ENCODE results near the gene ARHGAP26.

ARHGAP26 gene

DNA sequence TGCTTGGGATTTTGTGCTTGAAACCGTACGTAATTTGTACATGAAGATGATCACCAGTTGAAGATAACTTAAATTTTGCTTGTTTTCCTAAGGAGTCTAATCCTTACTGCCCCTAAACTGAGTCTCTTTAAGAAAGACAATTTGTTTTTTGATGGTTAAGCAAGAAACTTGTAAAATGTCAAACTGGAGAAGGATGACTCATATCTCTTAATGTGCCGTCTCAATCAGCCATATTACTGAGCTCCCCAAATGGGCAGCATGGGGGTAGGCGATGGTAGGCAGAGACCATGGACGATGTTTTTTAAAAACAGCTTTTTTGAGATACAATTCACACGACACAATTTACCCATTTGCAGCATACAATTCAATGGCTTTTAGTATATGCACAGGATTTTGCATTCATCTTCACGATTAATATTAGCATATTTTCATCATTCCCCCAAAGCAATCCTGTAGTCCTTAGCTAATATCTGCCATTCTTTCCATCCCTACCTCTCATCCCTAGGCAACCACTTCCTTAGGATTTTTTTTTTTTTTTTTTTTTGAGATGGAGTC, 14.3 kb downstream of the ARHGAP26 start:
- DNase-seq, result no peak

DNA sequence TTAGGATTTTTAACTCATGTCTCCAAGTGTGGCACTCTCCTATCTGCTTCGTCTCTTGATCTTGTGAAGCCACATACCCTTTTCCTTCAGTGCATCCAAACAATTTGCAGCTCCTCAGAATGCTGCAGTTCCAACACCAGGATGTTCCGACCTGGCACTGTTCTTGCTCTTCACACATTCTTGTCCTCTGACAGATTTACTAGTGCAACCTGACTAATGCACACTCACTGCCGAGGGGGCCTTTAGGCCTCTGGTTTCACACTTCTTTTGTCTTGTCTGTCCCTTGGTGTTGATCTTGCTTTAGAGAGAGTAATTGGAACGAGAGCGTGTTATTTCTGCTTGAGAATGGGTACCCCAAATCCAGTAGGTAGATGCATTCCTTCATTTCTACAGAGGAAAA, 15.0 kb downstream of the ARHGAP26 start:
- no peak for DNase-seq

DNA sequence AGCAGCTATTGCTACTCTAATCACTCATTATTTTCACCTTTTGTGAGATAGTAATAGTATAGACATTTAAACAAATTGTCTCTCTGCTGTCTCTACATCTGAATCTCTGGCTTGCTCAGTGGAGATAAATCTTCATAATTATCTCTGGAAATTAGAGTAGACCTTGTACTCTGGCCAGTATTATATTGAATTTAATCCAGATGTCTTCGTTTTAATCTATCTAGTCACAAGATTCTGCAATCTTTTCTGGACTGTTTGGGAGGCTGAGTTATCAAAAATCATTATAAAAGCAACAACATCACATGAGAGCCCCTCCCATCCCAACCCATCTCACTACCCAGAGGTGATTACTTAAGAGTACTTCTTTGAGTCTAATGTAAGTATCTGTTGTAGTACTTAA, 19.0 kb downstream of the ARHGAP26 start:
- DNase-seq, result no peak

DNA sequence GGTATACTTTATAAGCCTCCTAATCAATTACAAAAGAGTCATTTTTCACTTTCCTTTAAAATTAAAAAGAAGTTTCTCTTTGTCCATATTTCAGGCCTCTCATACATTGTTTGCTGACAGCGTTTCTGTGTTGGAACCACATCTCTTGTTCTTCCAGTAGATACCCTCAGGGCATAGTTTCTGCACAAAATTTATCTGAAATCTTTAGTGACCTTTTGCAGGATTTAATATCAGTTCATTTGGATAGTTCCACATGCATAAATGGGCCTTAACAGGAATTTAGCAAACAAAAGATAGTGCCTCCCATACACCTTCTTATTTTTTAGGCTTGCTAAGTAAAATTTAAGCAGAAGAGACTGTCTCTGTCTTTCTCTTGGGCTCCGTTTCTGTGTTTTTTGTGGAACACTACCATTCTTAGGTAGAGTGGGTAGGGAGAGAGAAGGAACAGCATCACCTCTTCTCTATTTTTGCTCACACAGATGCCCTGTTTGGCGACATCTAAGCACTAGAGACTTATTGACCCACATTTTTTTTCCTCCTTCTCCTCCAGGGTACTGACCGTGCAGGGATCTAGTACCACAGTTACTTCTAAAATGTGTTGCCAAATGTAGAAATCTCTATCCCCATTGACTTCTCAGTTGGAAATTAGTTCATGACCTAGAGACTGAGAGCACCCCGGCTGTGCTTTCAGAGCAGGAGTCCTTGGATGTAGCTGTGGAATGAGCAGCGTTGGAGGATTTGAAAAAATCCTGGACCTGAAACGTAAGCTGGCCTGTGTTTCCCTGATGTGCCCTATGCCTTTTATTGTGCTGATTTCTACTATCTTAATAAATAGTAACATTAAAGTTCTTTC, 22.1 kb downstream of the ARHGAP26 start:
- DNase-seq, result no peak

DNA sequence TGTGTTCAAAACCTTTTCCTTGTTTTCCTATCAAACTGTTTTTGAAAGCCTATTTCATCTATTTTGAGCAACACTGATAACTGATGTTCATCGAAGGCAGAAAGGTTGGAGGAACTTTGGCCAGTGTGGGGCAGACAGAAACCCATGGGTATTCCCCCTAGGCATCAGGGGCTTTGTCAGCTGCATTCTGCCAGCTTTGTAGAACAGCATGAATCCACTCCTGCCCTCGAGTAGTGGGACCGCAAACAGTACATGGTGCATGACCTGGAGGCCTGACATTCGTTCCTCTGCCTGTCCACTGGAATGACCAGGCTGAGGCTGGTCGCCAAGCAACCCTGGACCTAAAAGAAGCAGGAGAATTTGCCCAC, 22.7 kb downstream of the ARHGAP26 start:
- no peak for DNase-seq

DNA sequence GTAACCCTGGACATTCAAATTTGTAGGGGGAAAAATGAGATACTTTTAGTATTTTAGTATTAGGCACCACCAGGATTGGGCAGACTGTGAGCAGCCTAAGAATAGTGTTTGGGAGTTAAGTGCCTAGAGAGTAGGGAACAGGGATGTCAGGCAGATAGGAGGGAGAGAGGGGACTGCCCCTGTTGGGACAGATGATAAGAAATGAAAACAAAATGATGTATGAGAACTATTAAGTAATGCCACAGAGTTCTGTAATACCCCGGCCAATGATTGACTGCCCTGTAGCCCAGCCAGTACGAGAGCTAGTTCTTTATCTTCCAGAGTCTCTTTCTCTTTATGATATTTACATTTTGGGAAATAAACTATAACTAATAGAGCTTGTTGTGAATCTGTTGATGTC, 24.4 kb downstream of the ARHGAP26 start:
- DNase-seq, result no peak

DNA sequence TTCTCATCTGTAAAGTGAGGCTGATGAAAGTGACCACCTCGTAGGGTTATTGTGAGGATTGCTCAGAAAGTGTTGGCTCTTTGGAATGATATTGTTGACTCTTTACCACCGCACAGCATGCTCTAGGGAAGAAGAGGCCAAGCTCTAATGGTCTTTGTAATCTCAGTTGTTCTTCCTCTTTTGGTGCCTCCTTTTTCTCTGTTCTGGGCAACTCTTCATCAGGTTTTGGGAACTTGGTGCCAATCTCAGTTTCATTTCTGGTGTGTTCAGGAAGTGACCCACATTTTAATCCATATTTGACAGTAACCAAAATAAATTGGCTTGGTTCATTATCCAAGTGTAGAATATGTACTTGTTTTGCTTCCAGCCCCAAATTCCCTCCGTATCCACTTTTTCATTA, 25.1 kb downstream of the ARHGAP26 start:
- DNase-seq, result peak; percentile 26

DNA sequence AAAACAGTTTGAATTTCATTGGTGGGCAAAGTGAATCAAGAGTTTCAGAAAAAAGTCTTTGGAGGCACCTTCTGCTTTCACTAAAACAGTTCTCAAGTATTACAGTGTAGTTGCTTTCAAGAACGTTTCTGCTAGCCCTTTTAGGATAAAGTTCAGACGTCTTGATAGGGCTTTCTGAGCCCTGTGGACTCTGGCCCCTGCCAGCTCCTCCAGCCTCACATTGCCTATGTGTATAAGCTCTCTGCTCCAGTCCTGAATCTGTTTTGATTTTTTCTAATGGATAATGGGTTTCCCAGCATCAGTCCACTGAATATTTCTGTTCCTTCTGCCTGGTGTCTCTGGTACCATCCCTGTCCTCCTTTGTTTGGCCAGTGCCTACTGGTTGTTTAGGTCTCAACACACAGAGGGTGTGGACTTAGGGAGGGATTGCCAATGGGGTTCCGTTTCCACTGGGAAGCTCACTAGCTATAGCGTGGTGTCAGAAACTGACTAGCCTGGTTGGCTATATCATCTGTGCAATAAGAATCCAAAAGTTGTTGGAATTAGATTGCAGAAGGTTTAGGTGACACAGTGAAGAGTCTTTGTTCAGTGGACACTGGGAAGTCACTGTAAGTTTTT, 26.4 kb downstream of the ARHGAP26 start:
- DNase-seq, result peak; percentile 26

DNA sequence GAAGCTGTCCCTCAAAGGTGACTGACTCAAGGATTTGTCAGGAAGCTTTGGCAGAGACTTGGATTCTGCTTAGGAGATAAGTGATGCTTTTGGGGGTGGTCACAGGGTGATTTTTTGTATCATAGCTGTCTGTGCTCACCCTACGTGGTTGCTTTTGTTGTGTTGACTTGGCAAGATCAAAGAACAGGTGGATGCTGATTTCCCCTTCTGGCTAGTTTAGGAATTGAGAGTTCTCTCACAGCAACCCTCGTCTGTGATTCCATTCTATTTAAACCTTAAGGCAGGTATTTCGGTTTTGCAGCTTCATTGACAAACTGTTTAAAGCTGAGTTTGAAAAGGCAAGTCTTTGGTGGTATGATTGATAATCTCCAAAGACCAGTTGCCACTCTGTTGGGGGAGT, 27.2 kb downstream of the ARHGAP26 start:
- no peak for DNase-seq

DNA sequence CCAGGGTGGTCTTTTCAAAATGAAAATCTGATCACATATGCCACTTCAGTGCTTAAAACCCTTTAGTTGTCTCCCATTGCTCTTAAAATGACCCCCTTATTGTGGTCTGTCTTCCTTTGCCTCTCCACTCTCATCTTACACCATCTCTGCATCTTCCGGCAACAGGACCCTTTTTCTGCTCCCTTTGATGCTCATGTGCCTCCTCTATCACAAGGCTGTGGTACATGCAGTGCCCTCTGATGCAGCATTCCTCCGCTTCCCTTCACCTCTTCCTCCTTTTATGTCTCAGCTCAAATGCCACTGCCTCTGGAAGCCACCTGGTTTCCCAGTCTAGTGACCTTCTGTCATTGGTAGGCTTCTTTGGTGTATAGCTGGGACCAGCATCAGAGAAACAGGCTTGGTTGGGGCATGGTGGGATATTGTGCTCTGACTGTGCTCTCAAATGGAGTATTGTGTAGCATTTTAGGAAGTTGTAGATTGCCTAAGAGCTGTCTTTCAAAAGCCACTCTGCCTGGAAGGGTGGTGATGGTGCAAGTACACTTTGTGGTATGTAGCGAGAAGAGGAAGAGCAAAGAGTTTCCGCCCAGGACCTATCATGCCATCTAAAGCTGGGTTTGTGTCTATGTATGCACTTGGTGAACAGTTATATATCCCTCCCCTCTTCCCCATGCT, 28.1 kb downstream of the ARHGAP26 start:
- peak; percentile 93 for DNase-seq

DNA sequence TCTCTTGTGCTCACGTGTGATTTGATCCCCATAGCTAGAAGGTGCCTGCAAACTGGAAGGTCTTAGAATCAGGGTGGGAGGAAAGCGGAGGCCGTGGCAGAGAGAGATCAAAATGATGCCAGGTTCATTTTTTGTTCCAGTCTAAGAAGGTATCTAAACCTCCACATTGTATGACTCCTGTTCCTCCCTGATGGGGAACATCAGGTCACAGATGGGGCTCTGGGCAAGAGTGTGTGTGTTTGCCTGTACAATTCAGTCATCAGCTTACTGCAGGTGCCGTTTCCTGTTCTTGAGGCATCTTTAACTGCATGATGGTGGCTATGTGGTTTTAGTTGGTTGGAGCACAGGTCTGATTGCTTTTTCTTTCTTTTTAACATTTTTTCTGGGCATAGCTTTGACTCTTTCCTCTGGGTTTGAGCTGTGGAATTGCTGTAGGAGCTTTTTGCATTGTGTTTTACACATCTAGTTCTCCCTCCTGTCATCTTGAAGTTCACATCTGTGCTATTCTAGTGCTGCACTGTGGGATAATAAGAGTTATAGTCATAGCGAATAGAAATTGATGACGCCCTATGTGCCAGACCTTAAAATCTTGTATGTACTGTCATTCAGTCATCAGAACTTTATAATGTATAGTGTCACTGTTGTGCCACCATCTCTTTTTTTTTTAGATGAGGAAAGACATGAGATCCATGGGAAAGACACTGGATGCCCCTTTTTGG, 30.8 kb downstream of the ARHGAP26 start:
- DNase-seq, result no peak

DNA sequence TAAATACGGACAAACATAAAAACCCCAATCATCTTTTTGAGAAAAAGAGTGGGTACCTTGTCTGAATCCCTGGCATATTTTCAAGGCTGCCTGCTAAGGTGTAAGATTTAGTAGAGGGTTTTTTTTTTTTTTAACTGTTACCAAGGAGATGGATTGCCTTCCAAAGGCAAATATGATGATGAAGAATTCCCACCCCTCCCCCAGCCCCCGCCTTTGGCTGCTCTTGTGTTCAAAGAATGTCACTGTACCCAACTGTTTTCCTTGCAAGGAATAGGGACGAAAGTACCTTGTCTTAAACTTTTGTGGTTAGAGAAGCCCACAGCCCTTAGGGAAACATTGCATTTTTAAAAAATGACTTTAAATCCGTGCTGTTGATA, 31.3 kb downstream of the ARHGAP26 start:
- DNase-seq, result no peak

DNA sequence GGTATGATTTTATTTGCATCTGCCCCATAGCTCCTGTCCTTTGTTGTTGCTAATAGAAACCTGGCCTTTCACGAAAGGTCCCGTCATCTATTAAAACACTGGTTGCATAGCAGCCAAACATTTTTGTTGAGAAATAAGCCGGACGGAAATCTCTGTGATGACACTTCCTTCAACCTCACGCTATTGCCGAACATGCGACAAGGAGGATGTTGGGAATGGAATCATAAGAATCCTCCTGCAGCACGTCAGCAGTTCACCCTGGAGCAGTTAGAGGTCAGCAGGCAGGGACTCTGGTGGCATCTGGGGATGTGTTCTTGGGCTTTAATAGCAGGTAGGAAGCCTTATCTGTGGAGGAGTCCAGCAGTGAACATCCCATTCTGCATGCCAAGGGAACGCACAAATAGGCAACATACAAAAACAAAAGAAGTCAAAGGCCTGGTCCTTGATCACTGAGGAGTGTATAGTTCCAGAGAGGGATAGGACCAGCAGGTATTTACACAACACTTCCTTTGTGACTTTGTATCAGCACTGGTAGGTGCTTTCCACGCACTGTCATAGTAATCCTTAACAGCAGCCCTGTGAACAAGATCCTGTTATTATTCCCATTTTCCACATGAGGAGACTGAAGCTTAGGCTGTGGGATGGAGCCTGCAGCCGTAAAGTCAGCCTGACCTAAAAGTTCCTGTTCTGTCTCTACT, 33.4 kb downstream of the ARHGAP26 start:
- no peak for DNase-seq

DNA sequence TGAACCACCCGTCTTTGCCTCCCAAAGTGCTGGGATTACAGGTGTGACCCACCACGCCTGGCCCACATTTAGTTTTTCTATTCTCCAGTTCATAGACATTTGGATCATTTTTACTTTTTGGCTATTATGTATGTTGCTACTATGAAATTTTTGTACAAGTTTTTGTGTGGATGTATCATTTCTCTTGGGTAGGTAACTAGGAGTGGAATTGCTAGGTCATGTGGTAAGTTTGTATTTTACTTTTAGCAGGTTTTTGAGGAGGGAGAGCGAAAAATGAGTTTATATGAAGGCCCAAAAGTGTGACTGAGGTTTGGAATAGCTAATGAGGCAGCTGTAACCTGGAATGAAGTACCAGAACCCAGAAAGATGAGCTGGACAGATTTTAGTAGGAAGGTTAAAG, 35.2 kb downstream of the ARHGAP26 start:
- no peak for DNase-seq

DNA sequence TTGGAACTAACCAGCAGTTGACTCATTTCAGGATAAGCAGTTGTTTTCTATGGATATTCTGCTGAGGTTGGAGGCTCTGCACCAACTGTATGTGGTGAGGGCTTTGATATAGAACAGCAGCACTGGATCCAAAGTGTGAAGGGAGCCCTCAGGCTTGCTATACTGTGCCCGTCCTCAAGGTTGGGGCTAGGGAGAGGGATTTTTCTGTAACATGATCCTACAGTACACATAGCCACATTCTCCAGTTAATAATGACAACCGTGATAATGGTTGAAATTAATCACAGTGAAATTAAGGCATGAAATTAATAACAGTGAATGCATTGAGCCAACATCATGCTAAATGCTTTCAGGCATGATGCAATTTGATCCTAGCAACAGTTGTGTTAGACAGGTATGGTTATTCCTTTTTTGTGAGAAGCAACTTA, 36.7 kb downstream of the ARHGAP26 start:
- no peak for DNase-seq

DNA sequence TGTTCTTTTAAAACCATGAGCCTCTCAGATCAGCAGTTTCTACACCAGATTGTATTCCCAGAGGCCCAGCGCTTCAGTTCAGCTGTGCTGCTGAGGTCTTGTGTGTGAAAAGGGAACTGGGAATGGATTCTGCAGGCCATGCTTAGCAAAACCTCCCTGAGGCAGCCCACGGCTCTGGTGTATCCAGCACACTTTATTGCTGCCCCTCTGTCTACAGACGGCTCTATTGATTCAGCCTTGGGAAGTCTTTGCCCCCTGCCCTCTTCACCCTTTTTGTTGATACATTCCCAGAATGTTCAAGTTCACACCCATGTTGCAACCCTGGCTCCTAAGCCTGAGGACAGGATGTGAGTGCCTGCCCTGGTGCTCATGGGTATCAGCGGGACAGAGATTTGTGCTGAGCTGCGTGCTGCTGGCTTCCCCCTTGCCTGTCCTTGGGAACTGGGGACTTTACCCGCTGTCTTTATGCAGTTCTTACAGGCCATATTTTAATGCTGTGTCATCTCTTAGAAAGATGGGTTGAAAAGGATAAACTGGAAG, 37.3 kb downstream of the ARHGAP26 start:
- DNase-seq, result no peak

DNA sequence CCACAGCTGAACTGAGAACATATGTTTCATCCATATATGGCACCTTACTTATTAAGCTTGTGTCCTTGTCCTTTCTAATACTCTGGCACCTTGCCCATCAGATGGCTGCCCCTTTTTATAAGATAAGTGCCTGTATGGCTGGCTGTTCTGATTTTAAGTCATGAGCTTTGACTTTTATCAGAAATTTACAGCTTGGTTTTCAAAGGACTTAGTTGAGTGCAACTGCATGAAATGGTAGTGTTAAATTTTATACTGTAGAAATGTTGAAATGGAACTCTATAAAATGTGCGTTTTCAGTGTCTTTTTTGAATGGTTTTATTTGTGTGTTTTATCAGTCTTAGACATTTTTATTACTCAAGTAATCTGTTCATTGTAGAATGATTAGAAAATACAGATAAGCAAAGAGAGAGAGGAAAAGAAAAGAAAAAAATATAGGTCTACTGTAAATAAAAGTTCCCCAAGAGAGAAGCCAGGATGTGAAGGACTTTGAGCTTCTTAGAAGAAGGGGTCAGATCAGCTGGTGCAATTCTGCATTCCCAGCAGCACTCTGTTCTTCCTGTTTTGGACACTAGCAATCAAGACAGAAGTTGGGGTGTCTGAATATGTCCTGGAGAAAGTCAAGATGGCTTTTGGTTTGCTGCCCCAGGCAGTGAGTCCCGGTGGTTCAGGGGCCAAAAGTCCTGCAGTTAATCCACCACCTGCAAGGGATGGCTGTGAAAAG, 38.9 kb downstream of the ARHGAP26 start:
- DNase-seq, result peak; percentile 34

DNA sequence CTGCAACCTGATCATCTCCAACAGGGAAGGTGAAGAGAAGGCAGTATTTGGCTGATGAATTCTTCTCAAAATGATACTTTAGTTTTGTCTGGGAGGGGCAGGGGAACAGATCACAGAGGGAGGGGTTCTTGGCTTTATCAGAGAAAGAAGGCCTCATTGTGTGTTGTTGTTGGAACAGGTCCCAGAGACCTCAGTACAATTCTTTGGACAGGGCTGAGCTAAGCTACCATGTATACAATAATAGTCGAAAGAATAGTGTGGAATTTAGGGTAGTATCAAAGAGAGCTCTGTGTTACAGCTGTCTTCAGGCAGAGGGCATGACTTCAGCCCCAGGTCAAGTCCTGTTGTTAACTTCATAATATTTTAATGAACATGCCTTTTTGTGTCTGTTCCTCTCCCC, 39.9 kb downstream of the ARHGAP26 start:
- DNase-seq, result no peak

DNA sequence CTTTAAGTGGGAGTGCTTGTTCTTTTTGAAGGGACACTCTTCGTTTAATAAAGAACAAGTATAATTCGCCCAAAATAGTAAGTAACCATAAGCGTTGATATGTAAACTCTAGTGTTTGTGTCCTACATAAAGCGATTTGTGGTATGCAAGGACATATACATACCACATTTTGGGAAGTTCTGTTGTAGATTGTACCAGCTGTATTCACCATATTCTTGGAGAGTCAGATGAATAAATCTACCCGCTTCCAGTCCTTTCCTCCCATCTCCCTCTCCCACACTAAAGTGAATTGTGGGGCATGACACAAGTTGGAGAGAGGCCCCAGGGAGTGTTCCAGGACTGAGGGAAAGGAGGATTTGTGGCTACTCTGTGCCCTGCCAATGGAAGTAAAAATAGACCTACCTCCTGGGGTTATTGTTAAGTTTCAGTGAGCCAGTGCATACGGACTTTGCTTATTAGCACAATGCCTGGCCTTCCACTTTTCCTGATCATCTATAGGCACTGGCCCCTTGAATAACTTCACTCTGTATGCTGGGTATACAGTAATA, 40.6 kb downstream of the ARHGAP26 start:
- DNase-seq, result no peak

DNA sequence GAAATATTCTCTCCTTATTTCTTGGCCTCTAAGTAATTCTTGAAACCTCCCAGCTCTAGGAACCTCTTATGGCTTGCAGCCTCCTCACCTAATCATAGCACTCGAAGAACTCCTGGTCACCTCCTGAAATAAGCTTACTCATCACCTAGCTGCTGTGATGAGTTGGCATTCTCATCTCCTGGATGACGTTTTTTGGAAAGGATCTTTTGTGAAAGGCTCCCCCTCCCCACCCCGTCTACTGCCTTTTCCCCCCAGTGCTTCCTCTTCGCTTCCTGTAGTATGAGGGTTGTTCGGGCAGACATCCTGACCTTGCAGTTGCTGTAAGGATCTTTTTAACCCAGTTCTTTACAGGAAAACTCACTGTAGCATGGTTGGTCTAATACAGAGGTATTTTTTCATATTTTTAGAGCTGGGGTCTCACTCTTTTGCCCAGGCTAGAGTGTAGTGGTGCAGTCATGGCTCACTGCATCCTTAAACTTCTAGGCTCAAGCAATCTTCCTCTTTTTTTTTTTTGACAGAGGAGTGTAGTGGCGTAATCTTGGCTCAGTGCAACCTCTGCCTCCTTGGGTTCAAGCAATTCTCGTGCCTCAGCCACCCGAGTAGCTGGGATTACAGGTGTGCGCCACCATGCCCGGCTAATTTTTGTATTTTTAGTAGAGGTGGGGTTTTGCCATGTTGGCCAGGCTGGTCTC, 41.8 kb downstream of the ARHGAP26 start:
- no peak for DNase-seq

DNA sequence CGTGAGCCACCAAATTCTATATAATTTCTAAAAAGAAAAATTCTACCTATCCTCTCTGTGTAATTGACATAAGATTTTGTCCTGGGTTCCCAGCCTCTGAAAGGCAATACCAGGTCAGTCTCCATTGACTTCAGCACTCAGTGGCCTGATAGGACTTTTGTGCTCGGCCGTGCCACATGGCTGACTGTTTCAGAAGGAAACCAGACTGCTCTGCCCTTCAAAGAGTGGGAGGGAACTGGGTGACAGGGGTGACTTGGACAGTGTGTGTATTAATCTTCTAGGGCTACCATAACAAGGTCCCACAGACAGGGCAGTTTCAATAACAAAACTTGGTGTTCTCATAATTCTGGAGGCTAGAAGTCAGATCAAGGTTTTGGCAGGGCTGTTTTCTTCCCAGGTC, 43.0 kb downstream of the ARHGAP26 start:
- DNase-seq, result no peak
